Mesenchymal stem cell (in vitro differentiated cells and primary cell): ENCODE measurements around the gene R3HCC1L.
A peak's percentile ranks its signal among the peaks of the same experiment; 100 is the strongest.

ENCODE experiments used
- DNase-seq: peaks from one replicate; pipeline ENCODE4 v3.0.0-alpha.2; 2013
- H2AFZ ChIP-seq: one replicate; pipeline ENCODE4 v1.6.1; 2013; ENCODE audit warnings: low read depth, mild to moderate bottlenecking, control low read depth, inconsistent platforms, low read length, moderate library complexity
- H2AK5ac ChIP-seq: 2 replicates; pipeline ENCODE4 v1.6.1; 2013; ENCODE audit warnings: low read length, moderate library complexity, mild to moderate bottlenecking, inconsistent platforms; ENCODE audit not compliant: severe bottlenecking
- H2BK120ac ChIP-seq: one replicate; pipeline ENCODE4 v1.6.1; 2013; ENCODE audit warnings: low read depth, mild to moderate bottlenecking, inconsistent platforms, low read length, moderate library complexity
- H2BK12ac ChIP-seq, 2 experiments: one replicate each; pipeline ENCODE4 v1.6.1; 2013; ENCODE audit warnings: inconsistent platforms in 2 of 2, low read length in 2 of 2, mild to moderate bottlenecking in 2 of 2, moderate library complexity in 2 of 2, control low read depth in 1 of 2
- H2BK15ac ChIP-seq: one replicate; pipeline ENCODE4 v1.6.1; 2013; ENCODE audit warnings: mild to moderate bottlenecking, low read depth, inconsistent platforms; ENCODE audit not compliant: poor library complexity, severe bottlenecking
- H2BK5ac ChIP-seq: 2 replicates; pipeline ENCODE4 v1.6.1; 2013; ENCODE audit warnings: low read depth, mild to moderate bottlenecking, low read length, control low read depth, inconsistent platforms; ENCODE audit not compliant: poor library complexity, severe bottlenecking
- H3K14ac ChIP-seq, 2 experiments: one replicate each; pipeline ENCODE4 v1.6.1; 2013; ENCODE audit warnings: inconsistent platforms in 2 of 2, low read length in 2 of 2, control low read depth in 1 of 2, mild to moderate bottlenecking in 1 of 2, moderate library complexity in 1 of 2
- H3K18ac ChIP-seq, 2 experiments: one replicate each; pipeline ENCODE4 v1.6.1; 2013; ENCODE audit warnings: inconsistent platforms in 2 of 2, low read length in 2 of 2, control low read depth in 1 of 2, low read depth in 1 of 2, mild to moderate bottlenecking in 1 of 2
- H3K23ac ChIP-seq, 2 experiments: one replicate each; pipeline ENCODE4 v1.6.1; 2013; ENCODE audit warnings: inconsistent platforms in 2 of 2, low read length in 2 of 2, mild to moderate bottlenecking in 2 of 2, moderate library complexity in 2 of 2, control low read depth in 1 of 2
- H3K27ac ChIP-seq: 2 replicates; pipeline ENCODE4 v1.5.1; 2013; ENCODE audit warnings: mild to moderate bottlenecking, moderate library complexity, low read length, control low read depth, inconsistent platforms; ENCODE audit not compliant: poor library complexity, severe bottlenecking
- H3K27me3 ChIP-seq, 2 experiments: 2 replicates each; pipeline versions ENCODE4 v1.6.1 to v1.7.0; 2013; ENCODE audit warnings: low read length in 2 of 2, mild to moderate bottlenecking in 2 of 2, moderate library complexity in 2 of 2, control low read depth in 1 of 2, inconsistent platforms in 1 of 2; ENCODE audit not compliant: control insufficient read depth in 1 of 2, insufficient read depth in 1 of 2
- H3K36me3 ChIP-seq, 2 experiments: 2 replicates each; pipeline versions ENCODE4 v1.6.1 to v1.7.0; 2013; ENCODE audit warnings: low read length in 2 of 2, control low read depth in 1 of 2, inconsistent platforms in 1 of 2, low read depth in 1 of 2, mild to moderate bottlenecking in 1 of 2; ENCODE audit not compliant: insufficient read depth in 2 of 2, control insufficient read depth in 1 of 2
- H3K4ac ChIP-seq, 2 experiments: one replicate each; pipeline ENCODE4 v1.6.1; 2013; ENCODE audit warnings: inconsistent platforms in 2 of 2, low read length in 2 of 2, mild to moderate bottlenecking in 2 of 2, moderate library complexity in 2 of 2, control low read depth in 1 of 2, low read depth in 1 of 2
- H3K4me1 ChIP-seq: 2 replicates; pipeline ENCODE4 v1.6.1; 2013; ENCODE audit warnings: low read depth, low read length, control low read depth; ENCODE audit not compliant: control insufficient read depth, insufficient read depth
- H3K4me2 ChIP-seq: 2 replicates; pipeline ENCODE4 v1.6.1; 2013; ENCODE audit warnings: low read length, mild to moderate bottlenecking, inconsistent platforms; ENCODE audit not compliant: poor library complexity, severe bottlenecking
- H3K4me3 ChIP-seq, 2 experiments: 2 replicates each; pipeline versions ENCODE4 v1.5.1 to v1.7.0; 2013; ENCODE audit warnings: low read length in 2 of 2, mild to moderate bottlenecking in 2 of 2, control low read depth in 1 of 2, low read depth in 1 of 2; ENCODE audit not compliant: insufficient read depth in 1 of 2
- H3K79me1 ChIP-seq: replicated peaks from 2 replicates; pipeline ENCODE4 v1.6.1; 2013; ENCODE audit warnings: mild to moderate bottlenecking, control low read depth, low read length, inconsistent platforms; ENCODE audit not compliant: poor library complexity, severe bottlenecking
- H3K9ac ChIP-seq: 2 replicates; pipeline ENCODE4 v1.7.0; 2013; ENCODE audit warnings: mild to moderate bottlenecking, low read length, moderate library complexity
- H3K9me3 ChIP-seq: 2 replicates; pipeline ENCODE4 v1.7.0; 2013; ENCODE audit warnings: mild to moderate bottlenecking, low read length; ENCODE audit not compliant: control insufficient read depth
- H4K8ac ChIP-seq: one replicate; pipeline ENCODE4 v1.6.1; 2013; ENCODE audit warnings: inconsistent platforms, mild to moderate bottlenecking, low read length, moderate library complexity
- H4K91ac ChIP-seq: one replicate; pipeline ENCODE4 v1.6.1; 2013; ENCODE audit warnings: mild to moderate bottlenecking, low read length, inconsistent platforms
- WGBS: methylation state at CpG from one replicate; pipeline ENCODE4 v1.1.7; 2013; ENCODE audit warnings: mixed read lengths; 5-methylcytosine and 5-hydroxymethylcytosine counted together

The R3HCC1L gene

GRCh38 chr10:98097175-98097574 is 37.3 kb upstream of the R3HCC1L start:
- Histone ChIP-seq H3K36me3 (no peaks in the 10 kb centered on the region), H4K91ac (peak overlapping the region; percentile 54), H2BK15ac (no peak overlapping the region), H3K79me1 (no peaks in the 10 kb centered on the region), H3K27ac (no peak overlapping the region), H3K14ac (peak overlapping the region in 1 of 2 experiments; percentile 46), H3K23ac (no peak overlapping the region), H2AK5ac (no peak overlapping the region), H3K4ac (no peak overlapping the region), H2BK12ac (no peak overlapping the region), H3K4me2 (no peak overlapping the region), H2AFZ (no peak overlapping the region), H2BK120ac (no peak overlapping the region), H3K4me3 (no peak overlapping the region), H3K9me3 (no peaks in the 10 kb centered on the region), H3K18ac (no peak overlapping the region), H2BK5ac (no peak overlapping the region), H3K4me1 (no peaks in the 10 kb centered on the region), H3K27me3 (peaks cover 14 to 86% of the 10 kb centered on the region in 2 experiments), H3K9ac (no peak overlapping the region), H4K8ac (no peak overlapping the region)
- 73% methylated on average over 8 of the region's 8 CpGs for WGBS
- DNase-seq, result no peak

DNA sequence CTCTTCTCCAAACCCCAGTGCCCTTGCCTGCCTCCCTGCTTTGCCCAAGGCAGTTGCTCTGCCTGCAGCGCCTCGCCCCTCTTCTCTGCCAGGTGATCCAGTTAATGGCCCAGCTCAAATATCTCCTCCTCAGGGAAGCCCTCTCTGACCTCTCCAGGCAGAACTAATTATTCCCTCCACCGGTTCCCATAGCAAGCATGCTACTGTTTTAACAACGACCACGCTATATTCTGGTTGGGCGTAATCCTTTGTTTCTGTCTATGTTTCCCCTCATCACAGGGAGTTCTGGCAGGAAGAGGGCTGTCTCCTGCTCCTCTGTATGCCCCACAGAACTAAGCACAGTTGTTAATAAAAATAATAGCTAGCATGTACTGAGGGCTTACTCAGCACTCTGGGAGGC is 36.8 kb upstream of the R3HCC1L start:
- H3K23ac ChIP-seq, result no peak overlapping the region
- H3K4me2 ChIP-seq, result no peak overlapping the region
- H3K27me3 ChIP-seq, result peaks cover 14 to 87% of the 10 kb centered on the region in 2 experiments
- H3K4me3 ChIP-seq, result no peak overlapping the region
- H2BK15ac ChIP-seq, result no peak overlapping the region
- no peak overlapping the region for H3K14ac ChIP-seq
- H3K4me1 ChIP-seq, result no peaks in the 10 kb centered on the region
- H2BK5ac ChIP-seq, result no peak overlapping the region
- H3K27ac ChIP-seq, result no peak overlapping the region
- H3K9ac ChIP-seq, result no peak overlapping the region
- no peaks in the 10 kb centered on the region for H3K36me3 ChIP-seq
- H2BK12ac ChIP-seq, result no peak overlapping the region
- no peak overlapping the region for H2BK120ac ChIP-seq
- no peaks in the 10 kb centered on the region for H3K79me1 ChIP-seq
- no peak overlapping the region for H2AK5ac ChIP-seq
- H4K8ac ChIP-seq, result no peak overlapping the region
- H3K18ac ChIP-seq, result no peak overlapping the region
- no peaks in the 10 kb centered on the region for H3K9me3 ChIP-seq
- no peak for DNase-seq
- no peak overlapping the region for H4K91ac ChIP-seq
- H2AFZ ChIP-seq, result no peak overlapping the region
- 46% methylated on average over 6 of the region's 6 CpGs for WGBS
- H3K4ac ChIP-seq, result no peak overlapping the region

DNA sequence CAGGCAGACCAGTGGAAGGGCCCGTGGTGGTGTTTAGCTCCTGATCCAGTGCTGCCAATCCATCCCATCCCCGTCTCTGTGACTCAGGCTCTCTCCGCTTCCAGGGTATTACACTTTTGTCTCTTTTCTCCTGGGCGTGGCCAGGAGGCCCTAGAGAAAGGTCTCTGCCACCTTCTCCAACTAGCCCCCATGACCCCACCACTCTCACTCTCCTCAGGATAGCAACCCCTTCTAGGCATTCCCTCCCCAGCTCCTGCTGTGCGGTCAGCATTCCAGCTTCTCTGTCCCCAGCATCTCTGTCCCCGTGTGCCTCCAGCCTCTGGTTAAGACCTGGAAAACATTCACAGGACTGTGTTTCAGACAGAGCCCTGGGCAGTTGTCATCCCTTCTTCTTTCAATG is 36.2 kb upstream of the R3HCC1L start:
- H2BK120ac ChIP-seq, result no peak overlapping the region
- H3K4me1 ChIP-seq, result no peaks in the 10 kb centered on the region
- no peak overlapping the region for H3K27ac ChIP-seq
- H3K4me3 ChIP-seq, result no peak overlapping the region
- no peak overlapping the region for H2BK12ac ChIP-seq
- no peak overlapping the region for H3K4me2 ChIP-seq
- H3K23ac ChIP-seq, result no peak overlapping the region
- no peak overlapping the region for H3K9ac ChIP-seq
- H2BK5ac ChIP-seq, result no peak overlapping the region
- peaks cover 14 to 86% of the 10 kb centered on the region in 2 experiments for H3K27me3 ChIP-seq
- no peak overlapping the region for H4K91ac ChIP-seq
- WGBS, result 51% methylated on average over 6 of the region's 6 CpGs
- H4K8ac ChIP-seq, result no peak overlapping the region
- DNase-seq, result no peak
- no peak overlapping the region for H3K4ac ChIP-seq
- H3K79me1 ChIP-seq, result no peaks in the 10 kb centered on the region
- H2AK5ac ChIP-seq, result no peak overlapping the region
- no peaks in the 10 kb centered on the region for H3K9me3 ChIP-seq
- no peak overlapping the region for H3K14ac ChIP-seq
- H2AFZ ChIP-seq, result no peak overlapping the region
- no peak overlapping the region for H3K18ac ChIP-seq
- H2BK15ac ChIP-seq, result no peak overlapping the region
- no peaks in the 10 kb centered on the region for H3K36me3 ChIP-seq

- H3K4me2 ChIP-seq, result no peak overlapping the region
- no peak overlapping the region for H2AK5ac ChIP-seq
- H3K23ac ChIP-seq, result no peak overlapping the region
- WGBS, result 62% methylated on average over 3 of the region's 3 CpGs
- H3K4me3 ChIP-seq, result no peak overlapping the region
- no peak overlapping the region for H2BK12ac ChIP-seq
- no peak overlapping the region for H2AFZ ChIP-seq
- H3K9me3 ChIP-seq, result no peaks in the 10 kb centered on the region
- H3K79me1 ChIP-seq, result no peaks in the 10 kb centered on the region
- H3K14ac ChIP-seq, result no peak overlapping the region
- H3K27me3 ChIP-seq, result peaks cover 9 to 70% of the 10 kb centered on the region in 2 experiments
- no peak overlapping the region for H2BK15ac ChIP-seq
- H4K91ac ChIP-seq, result no peak overlapping the region
- no peak overlapping the region for H3K4ac ChIP-seq
- no peak overlapping the region for H3K18ac ChIP-seq
- no peaks in the 10 kb centered on the region for H3K4me1 ChIP-seq
- H2BK120ac ChIP-seq, result no peak overlapping the region
- H4K8ac ChIP-seq, result no peak overlapping the region
- no peak overlapping the region for H3K27ac ChIP-seq
- H3K9ac ChIP-seq, result no peak overlapping the region
- DNase-seq, result no peak
- no peak overlapping the region for H2BK5ac ChIP-seq
- H3K36me3 ChIP-seq, result no peaks in the 10 kb centered on the region
These were observed 34.0 kb upstream of the R3HCC1L start for GRCh38 chr10:98100476-98100875.
